Measurements from ENCODE around the gene CLEC9A.

DNA sequence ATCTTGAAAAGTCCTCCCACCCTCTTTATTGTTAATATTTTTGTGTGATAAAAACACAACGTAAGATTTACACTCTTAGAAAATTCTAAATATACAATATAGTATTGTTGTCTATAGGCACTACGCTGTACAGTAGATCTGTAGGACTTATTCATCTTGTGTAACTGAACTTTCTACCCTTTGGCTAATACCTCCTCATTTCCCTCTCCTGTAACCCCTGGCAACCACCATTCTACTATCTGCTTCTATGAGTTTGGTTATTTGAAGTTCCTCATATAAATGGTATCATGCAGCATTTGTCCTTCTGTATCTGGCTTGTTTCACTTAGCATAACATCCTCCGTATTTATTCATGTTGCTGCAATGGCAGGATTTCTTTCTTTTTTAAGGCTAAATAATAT lies 5.2 kb upstream of the CLEC9A start:
- TF ChIP-seq EZH2 (IDR thresholded peaks at IDR 0.05; ENCODE audit: insufficient read depth, poor library complexity, severe bottlenecking) (no peak), EZH2phosphoT487 (IDR thresholded peaks at IDR 0.05; ENCODE audit: insufficient read depth, low read depth) (no peak)

All from GM23248 (cell line).